DMS153 (cell line): Measurements from ENCODE around the gene PRKCH.
A peak's percentile ranks its signal among the peaks of the same experiment; 100 is the strongest.
"Not testable (repeated sequence)": the region's sequence is repeated elsewhere in the genome, so short reads cannot be mapped to it uniquely, and the experiment has no call there.

ENCODE experiments used
- DNase-seq: peaks from one replicate; lab custom pipeline; 2025; lab: John Stamatoyannopoulos, UW

Gene PRKCH

GRCh38 chr14:61395115-61395725, 73.8 kb downstream of the PRKCH start:
- DNase-seq = no peak

GRCh38 chr14:61396279-61396678, 74.9 kb downstream of the PRKCH start:
- DNase-seq = no peak

DNA sequence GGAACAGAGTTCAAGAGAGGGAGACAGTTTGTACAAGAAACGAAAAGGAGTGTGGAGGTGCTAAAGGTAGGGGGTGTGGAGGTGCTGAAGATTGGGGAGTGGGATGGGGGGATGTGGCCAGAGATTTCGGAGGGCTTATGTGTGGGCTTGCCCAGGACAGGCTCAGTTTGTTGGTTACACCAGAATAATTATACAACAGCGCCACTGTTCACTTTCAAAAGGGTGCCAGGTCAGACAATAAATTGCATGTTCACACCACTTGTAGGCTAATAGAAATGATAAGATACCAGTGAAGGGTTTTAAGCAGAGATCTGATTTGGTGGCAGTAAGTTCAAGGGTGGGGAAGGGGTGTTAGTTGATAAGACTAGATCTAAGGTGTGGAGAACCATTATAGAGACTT, 75.3 kb downstream of the PRKCH start:
- no peak for DNase-seq

DNA sequence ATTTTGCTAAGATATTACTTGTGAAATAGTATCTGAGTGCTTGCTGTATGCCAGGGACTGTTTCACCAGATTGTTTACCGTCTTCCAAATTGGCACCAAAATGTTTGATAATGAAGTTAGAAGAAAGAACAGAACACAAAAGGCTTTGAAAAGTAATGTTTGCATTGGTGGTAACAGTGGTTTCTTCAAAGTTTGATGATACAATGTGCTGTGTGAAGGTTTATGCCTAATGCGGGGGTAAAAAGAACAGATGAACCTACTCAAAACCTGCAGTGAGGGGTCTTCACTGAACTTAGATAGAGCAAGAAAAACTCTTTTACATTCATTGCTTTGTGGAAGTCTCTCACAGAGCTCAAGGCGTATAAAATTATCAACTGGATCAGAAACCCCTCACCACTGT, 76.2 kb downstream of the PRKCH start:
- DNase-seq = no peak

GRCh38 chr14:61398221-61398620, 76.8 kb downstream of the PRKCH start:
- DNase-seq = no peak

DNA sequence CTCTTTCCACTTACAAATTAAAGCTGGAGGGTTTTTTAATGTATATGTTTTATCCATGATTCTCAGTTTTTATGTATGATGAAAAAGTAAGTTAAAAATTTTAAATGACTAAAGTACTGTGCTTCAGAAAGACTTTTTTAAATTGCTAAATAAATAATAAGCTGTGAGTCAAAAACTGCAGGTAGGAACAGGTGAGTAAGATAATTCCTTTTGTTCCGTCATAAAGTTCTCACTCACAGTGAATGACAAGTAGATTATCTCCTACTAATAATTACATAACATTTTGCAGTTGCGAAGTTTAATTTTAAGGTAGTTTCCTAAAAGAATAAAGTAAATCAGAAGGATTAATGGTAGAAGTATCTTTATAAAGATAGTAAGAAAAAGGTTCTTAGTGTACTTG, 78.0 kb downstream of the PRKCH start:
- no peak for DNase-seq

GRCh38 chr14:61401461-61401860, 80.1 kb downstream of the PRKCH start:
- no peak for DNase-seq

GRCh38 chr14:61403411-61403810, 82.0 kb downstream of the PRKCH start:
- no peak for DNase-seq

GRCh38 chr14:61404637-61405036, 83.3 kb downstream of the PRKCH start:
- DNase-seq = no peak

DNA sequence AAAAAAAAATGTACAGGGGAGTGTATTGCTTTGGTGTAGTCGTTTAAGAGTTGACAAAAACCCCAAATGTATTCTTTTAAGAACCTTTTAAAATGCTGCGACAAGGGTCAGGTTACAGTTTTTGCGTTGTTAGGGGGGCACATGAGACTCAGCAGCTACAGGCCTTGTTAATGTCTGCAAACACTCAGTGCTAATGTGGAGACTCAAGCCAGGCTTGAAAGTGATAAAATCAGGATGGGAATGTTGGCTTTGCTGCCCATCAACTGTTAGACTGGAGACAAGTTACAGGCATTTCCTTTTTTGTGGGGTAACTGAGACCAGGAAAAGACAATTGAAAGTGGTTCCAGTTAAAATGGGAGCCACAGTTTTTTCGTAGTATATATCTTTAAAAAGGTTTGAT, 84.8 kb downstream of the PRKCH start:
- peak; percentile 40 for DNase-seq

- no peak for DNase-seq
Observed at GRCh38 chr14:61406675-61407074, 85.3 kb downstream of the PRKCH start.

DNA sequence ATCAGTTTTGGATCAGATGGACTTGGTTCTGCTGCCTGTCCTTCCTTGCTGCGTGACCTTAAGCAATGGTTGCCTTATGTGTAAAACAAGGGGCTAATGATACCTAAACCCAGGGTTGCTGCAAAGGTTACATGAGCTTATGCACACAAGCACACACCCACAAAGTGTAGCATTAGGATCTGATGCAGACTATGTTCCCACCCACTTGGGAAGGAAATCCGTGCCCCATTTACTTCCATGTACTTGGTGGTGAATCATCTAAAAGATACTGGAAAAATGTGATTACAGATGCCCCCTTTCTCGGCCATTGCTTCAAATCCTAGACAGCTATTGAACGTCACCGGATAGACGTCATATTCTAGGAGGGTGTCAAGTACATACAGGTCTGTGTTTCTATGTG, 87.1 kb downstream of the PRKCH start:
- DNase-seq = no peak

- no peak for DNase-seq
Observed at GRCh38 chr14:61409782-61410181, 88.4 kb downstream of the PRKCH start.

- not testable (repeated sequence) for DNase-seq
Observed at GRCh38 chr14:61415934-61416333, 94.6 kb downstream of the PRKCH start.

GRCh38 chr14:61416591-61416990, 95.2 kb downstream of the PRKCH start:
- no peak for DNase-seq

DNA sequence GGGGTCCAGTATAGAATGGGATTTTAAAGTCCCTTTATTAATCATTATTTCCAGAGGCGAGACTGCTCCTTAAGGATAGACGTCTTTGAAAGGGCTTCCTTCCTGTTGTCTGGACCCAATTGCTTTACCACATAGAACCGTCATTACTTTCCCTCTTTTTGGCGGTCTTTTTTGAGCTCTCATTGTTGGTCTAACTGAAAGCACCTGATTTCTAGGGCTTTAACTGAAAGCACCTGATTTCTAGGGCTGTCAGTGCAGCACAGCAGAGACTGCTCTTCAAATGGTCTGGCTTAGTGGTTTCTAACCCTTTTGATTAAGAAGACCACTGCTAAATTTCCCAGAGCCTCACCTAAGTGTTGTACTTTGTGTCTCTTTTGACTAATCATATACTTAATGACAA, 95.8 kb downstream of the PRKCH start:
- DNase-seq = no peak

- no peak for DNase-seq
Observed at GRCh38 chr14:61417883-61418455, 96.6 kb downstream of the PRKCH start.

GRCh38 chr14:61418746-61419145, 97.4 kb downstream of the PRKCH start:
- no peak for DNase-seq

DNA sequence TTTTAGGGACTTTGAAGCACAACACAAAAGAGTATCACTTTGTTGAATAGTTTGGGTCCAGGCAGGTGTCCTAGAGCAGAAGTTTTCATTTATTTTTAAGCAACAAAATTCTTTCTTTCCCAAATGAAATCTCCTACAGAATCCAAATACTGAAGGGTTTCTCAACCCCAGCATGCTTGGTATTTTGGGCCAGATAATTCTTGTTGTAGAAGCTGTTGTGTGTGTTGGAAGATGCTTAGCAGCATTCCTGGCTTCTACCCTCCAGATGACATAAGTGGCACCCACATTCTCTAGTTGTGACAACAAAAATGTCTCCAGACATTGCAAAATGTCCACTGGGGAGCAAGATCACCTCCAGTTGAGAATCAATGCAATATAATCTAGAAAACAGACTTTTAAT, 97.8 kb downstream of the PRKCH start:
- DNase-seq = no peak

DNA sequence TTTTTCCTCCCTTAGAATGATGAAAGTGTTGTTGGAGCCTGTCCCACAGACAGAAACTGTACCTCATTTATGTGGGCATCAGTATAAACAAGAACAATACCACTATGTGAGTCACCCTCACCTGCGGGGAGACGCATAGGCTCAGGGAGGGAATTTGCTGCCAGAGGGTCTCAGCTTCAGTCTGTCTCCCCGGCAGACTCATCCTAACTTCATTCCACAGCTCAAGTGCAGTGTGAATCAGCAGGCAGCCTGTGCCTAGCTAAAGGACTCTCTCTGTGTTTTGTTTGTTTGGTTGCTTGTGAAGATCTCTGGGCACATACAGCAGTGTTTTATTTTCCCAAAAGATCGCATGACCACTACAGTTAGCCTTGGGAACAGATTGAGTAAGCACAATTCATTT, 98.9 kb downstream of the PRKCH start:
- no peak for DNase-seq

DNA sequence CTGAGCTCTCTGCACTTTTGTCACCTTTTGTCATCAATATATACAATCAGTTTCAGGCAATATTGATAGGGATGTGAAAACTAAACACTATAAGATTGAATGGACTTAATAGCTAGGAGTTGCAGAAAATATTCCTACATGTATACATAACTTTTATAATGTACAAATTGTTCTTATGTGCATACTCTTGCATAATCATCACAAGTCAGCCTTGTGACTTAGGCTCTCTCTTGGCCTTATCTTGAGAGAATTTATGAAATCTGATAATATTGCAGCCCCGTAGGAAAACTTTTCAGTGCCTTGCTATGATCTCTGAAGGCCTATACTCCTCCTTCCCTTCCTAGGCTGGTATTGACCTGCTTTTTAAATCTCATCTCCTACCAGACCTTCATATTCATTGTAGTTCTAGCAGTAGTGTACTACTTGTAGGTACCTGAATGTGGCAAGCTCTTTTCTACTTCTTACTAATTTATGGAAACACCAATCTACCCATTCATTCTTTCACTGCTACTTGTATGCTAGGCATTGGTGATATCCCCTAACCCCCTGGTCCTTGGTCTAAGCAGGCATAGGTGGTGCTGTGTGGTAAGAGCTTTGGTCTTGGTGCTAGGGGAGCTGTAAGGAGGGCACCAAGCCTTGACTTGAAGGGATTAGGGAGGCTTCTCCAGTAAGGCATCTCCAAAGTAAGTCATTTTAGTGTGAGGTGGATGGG, 100.0 kb downstream of the PRKCH start:
- no peak for DNase-seq

DNA sequence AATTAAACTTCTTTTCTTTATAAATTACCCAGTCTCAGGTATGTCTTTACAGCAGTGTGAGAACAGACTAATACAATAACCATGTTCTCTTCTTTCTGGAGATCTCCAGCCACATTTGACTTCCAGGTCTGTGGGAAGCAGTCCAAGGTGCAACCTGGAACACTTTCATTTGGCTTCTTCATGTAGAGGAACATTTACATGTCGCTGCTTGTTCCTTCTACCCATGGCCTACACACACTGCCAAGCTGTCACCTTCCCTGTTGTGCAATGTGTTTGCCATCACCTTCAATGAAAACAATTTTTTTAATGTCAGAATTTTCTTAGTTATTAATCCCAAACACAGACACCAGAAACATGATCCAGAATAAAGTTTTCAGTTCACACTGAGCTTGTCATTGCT, 104.7 kb downstream of the PRKCH start:
- DNase-seq = no peak

DNA sequence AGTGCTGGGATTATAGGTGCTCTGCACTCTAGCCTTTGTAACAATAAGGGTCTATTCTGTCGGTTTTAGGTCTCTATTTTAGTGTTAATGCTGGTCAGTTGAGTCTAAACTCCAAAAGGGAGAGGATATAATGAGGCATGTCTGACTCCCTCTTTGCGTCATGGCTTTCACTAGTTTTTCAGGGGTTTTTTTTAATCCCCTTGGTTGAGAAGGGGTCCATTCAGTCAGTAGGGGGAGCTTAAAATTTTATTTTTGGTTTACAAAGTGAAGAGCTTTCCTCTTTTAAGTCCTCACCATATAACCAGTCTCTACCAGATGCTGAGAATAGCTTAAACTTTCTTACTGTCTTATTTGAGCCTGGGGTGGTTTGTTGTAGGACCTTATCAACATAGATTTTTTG, 106.9 kb downstream of the PRKCH start:
- DNase-seq = no peak

- no peak for DNase-seq
Observed at GRCh38 chr14:61429316-61429715, 107.9 kb downstream of the PRKCH start.
